Left lobe of liver (tissue), 2 donors: ENCODE data around the gene GSE1. TPM values are rescaled to one million over a fixed set of nuclear protein-coding genes. Genes with fewer than 3 reads are reported as not detected.
A peak's percentile ranks its signal among the peaks of the same experiment; 100 is the strongest.
"Not testable (repeated sequence)": the region's sequence is repeated elsewhere in the genome, so short reads cannot be mapped to it uniquely, and the experiment has no call there.

Source experiments
- ATAC-seq: fragments of 200-7000 bp; cut with Tn5 transposase; one replicate; pipeline ENCODE4 v1.9.1; 2020; ENCODE audit warnings: mild to moderate bottlenecking, moderate library complexity
- DNase-seq: peaks from one replicate; pipeline ENCODE4 v3.0.0-alpha.2; 2020; ENCODE audit warnings: low spot score
- total RNA-seq: library from RNA; stranded (reverse); gene quantifications from one replicate; pipeline ENCODE4 v1.2.1, GENCODE V29; 2021
- donor health status: DM: no; HTN: no; CAD: no; lungs with moderate emphysema.
- donor health status: DM: no; HTN: yes; CAD: no.

The GSE1 gene
- total RNA-seq, 1 donor from 2014 or later = 38.3 TPM

DNA sequence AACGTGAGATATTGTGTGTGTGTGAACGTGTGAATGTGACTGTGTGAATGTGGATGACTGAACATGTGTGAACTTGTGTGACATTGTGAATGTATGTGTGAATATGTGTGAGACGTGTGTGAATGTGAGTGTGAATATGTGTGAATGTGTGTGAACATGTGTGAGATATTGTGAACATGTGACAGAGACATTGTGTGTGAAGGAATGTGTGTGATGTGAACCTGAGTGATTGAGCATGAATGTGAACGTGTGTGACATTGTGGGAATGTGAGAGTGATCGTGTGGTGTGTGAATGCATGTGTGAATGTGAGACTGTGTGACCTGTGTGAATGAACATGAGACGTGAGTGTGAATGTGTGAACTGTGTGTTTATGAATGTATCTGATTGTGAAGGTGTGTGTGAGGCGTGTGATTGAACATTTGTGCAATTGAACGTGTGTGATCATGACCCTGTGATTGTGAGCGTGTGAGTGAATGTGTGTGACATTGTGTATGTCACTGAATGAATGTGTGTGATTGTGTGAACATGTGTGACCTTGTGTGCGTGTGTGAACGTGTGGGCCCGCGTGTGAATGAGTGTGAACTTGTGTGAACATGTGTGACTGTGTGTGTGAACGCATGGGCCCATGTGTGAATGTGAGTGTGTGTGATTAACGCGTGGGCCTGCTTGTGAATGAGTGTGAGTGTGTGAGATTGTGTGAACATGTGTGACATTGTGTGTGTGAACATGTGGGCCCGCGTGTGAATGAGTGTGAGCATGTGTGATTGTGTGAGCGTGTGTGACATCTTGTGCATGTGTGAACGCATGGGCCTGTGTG lies 23.2 kb upstream of the GSE1 start:
- no peak for ATAC-seq
- DNase-seq = no peak

DNA sequence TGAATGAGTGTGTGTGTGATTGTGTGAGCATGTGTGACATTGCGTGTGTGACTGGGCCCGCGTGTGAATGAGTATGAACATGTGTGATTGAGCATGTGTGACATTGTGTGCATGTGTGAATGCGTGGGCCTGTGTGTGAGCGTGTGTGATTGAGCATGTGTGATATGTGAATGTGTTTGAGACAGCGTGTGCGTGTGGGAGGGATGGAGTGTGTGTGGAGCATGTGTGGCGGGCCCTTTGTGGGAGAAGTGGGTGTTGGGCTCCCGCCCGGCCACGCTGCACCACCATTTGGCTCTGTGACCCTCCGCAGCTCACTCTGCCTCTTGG lies 22.7 kb upstream of the GSE1 start:
- no peak for ATAC-seq
- DNase-seq = no peak

DNA sequence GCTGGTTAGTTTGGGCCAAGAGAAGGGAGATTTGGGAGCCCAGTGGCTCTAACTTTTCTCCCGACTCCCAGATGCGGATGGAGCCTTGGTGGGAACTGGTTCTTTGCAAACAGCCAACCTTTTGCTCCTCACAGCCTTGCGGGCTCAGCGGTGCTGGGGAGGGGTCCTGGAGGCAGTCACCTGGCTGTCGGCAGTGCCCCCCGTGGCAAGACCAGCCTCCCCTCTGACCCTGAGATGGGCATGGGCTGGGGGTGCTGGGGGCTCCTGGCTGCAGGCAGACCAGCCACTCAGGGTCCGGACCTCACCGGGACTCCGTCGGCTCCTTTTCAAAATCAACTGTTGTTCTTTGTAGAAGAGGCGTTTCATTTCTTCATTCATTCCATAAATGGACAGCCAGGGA lies 21.7 kb upstream of the GSE1 start:
- DNase-seq (no peak), ATAC-seq (no peak)

DNA sequence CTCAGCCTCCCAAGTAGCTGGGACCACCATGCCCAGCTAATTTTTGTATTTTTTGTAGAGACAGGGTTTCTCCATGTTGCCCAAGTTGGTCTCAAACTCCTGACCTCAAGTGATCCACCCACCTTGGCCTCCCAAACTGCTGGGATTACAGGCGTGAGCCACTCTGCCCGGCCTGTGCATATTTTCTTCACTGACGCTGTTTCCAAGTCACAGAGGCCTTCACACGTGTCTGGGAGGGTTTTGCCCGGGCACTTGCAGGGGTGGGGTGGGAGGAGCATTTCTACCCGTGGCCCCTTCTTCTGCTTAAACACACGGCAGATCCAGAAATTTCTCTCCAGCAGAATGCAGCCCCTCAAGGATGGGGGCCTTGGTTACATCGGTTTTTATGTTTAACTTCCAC lies 20.8 kb upstream of the GSE1 start:
- ATAC-seq, DNase-seq: not testable (repeated sequence)

DNA sequence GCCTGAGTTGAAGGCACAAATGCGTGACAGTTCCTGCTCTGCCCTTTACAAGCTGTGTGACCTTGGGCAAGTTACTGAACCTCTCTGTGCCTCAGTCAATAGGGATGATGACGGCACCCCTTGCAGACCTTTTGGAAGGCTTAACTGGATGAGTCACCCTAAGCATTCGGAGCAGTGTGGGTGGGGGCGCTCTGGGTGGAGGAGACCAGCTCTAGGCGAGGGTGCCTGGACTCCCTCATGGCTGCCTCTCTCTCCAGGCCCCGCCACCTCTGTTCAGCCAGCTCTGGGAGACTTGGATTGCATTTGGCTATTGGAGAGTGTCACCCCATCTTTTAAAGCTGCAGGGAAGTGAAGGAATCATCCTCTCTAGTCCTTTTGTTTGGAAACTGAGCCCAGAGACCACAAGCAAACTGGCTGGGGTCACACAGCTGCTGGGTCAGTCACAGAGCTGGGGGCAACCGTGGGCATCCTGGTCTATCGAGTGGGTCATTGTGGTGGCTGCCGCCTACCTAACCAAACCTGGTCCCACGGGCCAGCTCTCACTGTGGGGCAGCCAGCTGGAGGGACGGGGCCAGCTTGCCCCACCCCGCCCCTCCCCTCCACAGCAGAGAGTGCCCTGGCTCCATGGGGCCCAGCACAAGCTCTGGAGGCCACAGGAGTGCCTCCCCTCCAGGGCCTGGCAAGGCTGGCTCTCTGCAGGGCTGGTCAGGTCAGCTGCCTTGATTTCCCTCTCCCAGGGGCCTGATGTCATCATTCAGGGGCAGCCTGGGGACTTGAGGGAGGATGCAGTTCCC lies 20.2 kb upstream of the GSE1 start:
- DNase-seq (no peak), ATAC-seq (no peak)

DNA sequence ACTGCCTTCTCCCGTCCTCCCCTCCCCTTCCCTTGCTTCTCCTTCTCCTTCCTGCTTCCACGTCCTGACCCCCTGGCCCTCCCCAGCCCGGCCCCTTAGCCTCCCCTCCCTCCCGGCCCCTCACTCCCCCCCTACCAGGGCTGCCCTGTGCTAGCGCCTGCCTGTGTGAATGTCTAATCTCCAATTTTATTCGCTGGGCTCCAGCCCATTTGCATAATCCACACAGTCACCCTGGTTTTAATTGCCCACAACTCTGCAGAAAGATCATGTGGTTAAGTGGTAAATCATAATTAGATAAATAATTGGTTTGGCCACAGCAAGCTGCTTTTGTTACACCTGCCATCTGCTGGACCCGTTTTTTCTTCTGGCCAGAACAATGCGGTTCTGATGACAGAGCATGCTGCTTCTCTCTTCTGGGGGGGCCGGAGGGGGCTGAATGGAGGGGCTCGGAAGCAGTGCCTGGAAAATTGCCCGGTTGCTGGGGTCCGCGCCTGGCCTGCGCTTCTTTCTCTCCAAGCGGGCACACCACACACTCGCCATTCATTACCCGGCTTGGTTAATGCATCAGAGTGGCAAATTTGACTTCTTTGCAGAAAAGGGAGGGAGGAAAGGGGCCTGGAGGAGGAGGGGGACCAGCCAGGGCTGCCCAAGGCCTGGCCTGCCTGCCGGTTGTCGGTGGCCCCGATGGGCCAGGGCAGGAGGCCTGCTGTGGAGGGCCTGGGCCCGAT lies 19.5 kb upstream of the GSE1 start:
- DNase-seq = no peak

DNA sequence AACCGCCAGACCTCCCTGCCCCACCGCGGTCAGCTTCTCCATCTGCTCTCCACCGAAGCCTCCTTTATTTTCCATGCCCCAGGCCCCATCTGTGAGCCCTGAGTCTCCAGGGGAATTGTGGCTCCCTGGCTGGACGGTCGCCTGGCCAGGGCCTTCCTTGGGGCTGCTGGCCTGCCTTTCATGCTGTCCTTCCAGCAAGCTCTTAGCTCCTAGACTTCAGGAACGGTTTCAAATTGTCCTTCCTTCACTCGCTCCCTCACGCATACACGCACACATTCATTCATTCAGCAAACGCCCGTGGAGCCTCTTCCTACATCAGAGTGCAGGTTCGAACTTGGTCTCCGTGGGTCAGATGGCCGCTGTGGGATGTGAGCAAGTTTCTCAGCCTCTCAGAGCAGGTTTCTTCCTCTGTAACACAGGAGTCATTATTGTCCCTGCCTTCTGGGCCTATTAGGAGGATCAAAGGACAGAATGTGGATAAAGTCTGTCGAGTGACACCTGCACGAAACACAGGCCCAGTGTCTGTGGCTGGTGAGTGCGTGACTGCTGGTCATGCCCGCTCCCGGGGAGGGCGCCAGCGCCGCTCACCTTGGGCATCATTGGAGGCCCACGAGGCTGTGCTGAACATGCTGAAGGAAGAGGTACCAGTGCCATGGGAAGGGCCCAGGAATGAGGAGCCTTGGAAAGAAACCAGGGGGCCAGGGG lies 18.7 kb upstream of the GSE1 start:
- no peak for DNase-seq
- ATAC-seq = no peak

More for the DNA sequence above, 19.5 kb upstream of the GSE1 start:
- ATAC-seq = no peak

DNA sequence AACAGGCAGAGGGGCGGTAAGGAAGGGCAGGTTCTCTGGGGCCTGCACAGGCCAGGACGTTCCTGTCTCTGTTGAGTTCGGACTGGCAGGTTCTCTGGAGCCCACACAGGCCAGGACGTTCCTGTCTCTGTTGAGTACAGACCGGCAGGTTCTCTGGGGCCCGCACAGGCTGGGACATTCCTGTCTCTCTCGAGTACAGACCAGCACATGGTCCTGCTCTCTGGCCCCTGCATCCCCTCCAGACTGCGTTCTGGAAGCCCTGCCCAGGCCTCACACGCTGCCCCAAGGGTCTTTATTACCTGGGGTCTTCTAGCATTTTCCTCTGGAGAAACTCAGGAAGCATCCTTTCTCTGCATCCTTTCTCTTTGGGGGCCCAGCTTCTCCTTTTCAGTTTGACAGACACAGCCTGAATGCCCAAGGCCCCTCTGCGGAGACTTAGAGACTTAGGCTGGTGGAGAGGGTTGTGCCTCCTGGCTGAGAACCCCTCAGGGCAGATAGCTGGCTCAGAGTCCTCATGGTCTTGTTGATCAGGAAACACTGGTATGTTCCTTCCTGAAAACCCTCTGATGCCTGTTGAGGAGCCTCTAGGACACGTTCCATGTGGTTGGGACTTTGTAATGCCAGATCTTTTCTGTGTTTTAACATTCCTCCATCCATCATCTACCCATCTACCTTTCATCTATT lies 18.0 kb upstream of the GSE1 start:
- ATAC-seq (no peak), DNase-seq (no peak)

DNA sequence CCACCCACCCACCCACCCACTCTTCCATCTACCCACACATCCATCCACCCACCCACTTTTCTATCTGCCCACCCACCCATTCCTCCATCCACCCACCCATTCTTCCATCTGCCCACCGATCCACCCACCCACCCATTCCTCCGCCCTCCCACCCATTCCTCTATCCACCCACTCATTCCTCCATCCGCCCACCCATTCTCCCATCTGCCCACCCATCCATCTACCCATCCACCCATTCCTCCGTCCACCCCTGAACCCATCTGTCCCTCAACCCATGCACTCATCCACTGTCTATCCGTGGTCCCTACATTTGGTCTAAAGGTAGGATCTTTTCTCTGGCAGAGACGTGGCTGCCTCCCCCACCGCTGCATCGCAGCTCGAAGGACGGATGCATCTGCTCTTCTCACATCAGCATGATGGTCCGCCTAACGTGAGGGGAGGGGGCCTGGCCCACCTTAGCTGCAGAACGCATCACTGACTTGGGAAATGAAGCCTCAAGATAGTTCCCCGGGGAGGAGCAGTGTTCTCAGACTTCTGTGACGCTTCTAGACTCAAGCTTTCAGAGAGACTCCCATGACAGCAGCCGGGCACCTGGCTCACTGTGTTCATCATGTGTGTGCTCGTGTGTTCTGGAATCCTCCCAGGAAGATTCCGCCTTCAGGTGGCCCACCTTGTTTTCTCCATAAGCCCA lies 17.2 kb upstream of the GSE1 start:
- DNase-seq (no peak), ATAC-seq (no peak)

DNA sequence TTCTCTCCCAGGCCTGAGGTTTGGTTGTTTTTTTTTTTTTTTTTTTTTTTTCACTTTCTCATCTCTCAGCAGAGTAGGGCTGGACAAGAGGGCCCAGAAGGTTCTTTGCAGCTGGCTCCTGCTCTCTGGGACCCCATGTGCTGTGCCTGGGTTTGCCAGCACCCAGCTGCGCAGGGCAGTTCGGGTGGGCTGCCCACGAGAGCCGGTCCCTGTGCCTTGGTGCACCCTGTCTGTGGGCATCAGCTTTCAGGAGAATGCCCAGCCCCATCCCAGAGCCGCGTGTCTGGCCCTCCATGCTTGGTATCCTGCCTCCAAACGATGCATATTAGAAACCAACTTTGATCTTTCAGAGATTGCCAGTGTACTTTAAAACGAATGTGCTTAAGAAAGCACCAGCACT lies 15.0 kb upstream of the GSE1 start:
- no peak for DNase-seq
- no peak for ATAC-seq

DNA sequence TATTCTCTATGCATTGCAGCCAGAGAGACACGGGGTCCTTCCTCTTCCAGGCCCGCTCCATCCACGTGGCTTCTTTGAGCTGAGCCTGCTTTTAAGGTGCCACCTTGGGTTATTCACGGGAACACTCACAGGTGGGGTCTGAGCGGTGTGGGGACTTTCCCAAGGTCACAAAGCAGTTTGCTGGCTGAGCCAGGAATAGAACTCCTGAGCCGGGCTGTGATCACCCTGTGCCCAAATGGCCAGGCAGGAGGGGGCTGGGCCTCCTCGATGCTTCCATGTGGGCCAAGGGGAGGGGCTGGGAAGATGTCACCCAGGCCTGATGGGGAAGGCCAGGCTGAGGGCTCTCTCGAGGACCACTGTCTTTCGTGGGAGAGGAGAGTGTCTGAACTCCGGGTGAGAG lies 13.0 kb upstream of the GSE1 start:
- ATAC-seq (no peak), DNase-seq (no peak)

DNA sequence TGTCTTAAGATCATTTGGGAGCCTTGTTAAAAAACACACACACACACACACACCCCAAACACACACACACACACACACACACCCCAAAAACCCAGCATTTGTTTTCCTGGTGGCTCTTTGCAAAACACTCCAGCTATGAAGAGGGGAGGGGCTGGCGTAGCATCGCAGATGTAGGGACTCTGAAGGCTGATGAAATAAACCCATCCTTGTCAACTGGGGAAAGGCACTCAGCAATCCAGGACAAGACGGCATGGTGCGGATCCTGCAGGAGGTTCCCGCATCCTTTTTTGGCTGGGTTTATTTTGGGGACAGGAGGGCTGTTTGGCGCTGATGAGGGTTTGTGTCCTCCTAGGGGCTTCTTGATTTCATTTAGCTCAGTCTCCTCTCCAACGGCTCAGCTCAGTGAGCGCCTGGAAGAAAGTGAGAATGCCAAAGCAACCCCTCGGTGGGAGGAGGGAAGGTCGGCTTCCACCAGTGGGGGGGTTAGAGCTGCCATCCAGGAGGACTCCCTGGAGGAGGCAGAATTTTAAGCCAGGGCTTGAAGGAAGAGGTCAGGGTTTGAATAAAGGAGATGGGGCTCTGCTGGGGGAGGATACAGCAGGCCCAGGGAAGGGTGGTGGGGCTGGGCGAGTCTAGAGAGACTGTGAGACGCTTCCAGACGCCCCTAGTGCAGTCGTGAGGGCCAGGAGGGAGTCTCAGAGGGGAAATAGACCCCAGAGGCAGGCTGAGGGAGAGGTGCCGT lies 12.4 kb upstream of the GSE1 start:
- ATAC-seq (no peak), DNase-seq (no peak)

DNA sequence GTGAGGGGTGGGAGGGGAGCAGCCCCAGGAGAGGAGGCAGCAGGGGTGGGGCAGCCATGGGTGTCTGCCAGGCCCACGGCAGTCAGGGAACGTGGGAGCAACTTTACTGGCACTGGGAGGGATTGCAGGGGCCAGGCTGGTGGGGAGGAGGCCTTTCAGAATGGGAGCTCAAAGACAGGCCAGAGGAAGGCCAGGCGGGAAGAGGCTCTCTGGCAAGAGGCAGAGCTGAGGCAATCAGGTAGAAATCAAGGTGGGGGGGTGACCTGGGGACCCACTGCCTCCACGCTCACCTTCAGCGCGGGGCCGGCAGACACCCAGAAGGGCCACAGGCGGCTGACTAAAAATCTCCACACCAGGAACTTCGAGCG lies 11.9 kb upstream of the GSE1 start:
- ATAC-seq (no peak), DNase-seq (no peak)

DNA sequence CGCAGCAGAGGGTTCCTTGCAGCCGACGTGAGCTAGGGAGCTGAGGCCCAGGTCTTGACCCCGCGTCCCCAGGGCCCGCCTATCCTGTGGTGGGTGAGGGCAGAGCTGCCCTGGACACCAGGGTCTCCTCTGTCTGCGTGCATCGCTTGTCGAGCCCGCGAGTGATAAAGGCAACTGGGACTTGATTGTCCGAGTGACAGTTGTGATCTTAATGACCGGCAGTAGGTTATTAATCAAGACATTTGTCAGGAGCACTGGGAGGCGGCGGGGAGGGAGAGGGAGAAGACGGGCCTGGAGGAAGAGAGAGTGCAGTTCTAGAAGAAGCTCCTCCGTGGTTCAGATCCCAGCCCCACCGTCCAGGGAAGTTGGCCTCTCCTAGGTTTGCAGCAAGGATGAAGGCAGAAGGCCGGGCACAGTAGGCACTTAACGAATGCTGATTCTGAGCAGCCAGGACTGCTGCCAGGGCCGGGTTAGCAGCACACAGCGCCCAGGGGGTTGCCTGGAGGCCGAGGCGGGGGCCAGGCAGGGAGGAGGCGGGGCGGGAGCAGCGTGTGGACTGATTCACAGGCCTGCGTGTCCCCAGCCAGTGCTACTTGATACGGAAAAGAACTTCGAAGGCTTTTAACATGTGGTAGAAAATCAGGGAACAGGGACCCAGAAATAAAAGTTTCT lies 11.3 kb upstream of the GSE1 start:
- ATAC-seq = peak; percentile 20
- no peak for DNase-seq

DNA sequence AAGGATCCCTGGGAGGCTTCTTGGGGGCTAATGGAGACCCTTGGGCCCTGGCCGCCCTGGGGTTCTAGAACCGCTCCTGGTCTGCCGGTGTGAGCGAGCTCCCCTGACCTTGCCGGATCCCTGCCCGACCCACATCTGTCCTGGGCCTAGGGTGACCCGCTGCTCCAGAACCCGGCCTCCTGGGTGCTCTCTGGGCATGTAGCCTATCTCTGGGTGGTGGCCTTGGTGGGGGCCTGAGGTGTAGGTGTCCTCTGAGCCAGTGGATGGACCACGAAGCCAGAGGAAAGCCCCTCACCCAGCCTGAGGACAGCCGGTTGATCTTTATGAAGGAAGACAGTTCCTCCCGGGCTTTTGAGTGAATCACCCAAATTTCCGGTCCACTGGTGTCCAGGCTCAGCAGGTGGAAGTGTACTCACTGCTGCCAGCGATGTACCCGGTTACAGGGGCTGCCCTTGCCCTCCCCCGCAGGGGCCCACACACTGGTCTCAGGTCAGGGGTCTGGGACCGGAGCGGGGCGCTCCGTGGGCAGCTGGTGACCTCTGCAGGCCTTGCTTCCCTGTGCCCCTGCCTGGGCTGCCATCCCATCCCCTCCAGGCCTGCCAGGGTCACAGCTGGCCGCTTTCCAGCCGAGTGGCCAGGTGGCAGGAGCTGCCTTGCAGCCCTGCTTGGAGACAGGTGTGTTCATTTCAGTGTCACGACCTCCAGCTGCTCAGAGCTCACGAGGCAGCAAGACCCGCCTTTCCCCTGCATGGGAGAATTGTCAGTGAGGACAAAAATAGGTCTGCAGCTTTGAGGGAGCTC lies 10.5 kb upstream of the GSE1 start:
- ATAC-seq (peak; percentile 13), DNase-seq (no peak)

DNA sequence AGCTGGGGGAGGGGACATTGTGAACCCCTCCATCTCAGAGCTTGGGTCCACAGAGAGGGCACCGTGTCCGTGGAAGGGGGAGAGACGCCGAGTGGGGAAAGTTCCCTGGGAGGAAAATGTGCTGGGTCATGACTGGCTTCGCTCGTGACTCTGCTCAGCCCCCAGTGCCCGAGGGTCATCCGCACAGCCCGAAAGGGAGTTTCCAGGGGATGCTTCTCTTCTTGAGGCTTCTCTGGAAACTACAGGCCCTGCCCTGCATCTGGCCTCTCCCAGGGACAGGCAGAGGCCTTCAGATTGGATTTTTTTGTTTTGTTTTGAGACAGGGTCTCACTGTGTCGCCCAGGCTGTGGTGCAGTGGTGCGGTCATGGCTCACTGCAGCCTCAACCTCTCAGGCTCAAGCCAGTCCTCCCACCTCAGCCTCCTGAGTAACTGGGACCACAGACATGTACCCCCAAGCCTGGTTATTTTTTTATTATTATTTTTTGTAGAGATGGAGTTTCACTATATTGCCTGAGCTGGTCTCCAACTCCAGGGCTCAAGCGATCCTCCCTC lies 9.8 kb upstream of the GSE1 start:
- ATAC-seq = no peak
- no peak for DNase-seq

DNA sequence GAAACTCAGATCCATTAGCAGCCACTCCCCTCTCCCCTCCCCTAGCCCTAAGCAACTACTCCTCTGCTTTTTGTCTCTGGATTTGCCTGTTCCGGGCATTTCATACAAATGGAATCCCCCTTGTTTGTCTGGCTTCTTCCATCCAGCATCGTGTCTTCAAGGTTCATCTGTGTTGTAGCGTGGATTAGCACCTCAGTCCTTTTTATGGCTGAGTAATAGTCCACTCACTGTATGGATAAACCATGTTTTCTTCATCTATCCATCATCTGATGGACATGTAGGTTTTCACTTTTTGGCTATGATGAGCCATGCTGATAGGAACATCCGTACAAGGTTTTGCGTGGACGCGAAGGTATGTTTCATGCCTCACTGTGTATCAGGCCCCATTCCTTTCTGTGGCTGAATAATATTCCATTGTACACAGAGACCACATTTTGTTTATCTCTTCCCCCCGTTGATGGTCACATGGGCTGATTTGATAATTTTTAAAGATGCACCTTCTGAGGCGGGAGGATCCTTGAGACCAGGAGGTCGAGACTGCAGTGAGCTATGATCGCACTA lies 8.9 kb upstream of the GSE1 start:
- DNase-seq (no peak), ATAC-seq (no peak)
